ENCODE results near the gene TFDP3.

The TFDP3 gene

DNA sequence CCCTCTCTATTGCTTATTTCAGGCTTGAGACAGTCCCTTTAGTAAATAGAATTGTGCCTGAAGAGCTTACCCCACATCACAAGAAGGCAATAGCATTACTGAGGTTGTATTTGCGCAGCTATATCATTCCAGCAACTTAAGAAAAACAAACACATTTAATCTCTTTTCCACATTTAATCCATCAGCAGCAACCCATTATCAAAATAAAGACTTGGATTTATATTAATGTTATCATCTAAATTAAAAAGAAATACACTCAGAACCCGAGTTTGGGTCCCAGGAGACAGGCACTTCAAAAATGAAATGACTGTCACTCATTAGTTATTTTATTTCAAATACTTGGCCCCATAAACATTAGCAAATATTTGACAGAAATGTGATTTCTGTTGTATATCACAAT is 10.4 kb downstream of the TFDP3 start:
- intact Hi-C loops (cut with DNase I; ENCODE audit: low total_unique reads) = no loop called here
- Histone ChIP-seq H3K27ac (no peak overlapping the region), H3K4me1 (no peaks in the 10 kb centered on the region), H3K9me3 (no peaks in the 10 kb centered on the region), H3K36me3 (no peaks in the 10 kb centered on the region), H3K4me3 (no peak overlapping the region), H3K27me3 (no peaks in the 10 kb centered on the region)
- TF ChIP-seq, protein P1, sequence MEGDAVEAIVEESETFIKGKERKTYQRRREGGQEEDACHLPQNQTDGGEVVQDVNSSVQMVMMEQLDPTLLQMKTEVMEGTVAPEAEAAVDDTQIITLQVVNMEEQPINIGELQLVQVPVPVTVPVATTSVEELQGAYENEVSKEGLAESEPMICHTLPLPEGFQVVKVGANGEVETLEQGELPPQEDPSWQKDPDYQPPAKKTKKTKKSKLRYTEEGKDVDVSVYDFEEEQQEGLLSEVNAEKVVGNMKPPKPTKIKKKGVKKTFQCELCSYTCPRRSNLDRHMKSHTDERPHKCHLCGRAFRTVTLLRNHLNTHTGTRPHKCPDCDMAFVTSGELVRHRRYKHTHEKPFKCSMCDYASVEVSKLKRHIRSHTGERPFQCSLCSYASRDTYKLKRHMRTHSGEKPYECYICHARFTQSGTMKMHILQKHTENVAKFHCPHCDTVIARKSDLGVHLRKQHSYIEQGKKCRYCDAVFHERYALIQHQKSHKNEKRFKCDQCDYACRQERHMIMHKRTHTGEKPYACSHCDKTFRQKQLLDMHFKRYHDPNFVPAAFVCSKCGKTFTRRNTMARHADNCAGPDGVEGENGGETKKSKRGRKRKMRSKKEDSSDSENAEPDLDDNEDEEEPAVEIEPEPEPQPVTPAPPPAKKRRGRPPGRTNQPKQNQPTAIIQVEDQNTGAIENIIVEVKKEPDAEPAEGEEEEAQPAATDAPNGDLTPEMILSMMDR (IDR thresholded peaks at IDR 0.05) = no peak
- no peak for DNase-seq

DNA sequence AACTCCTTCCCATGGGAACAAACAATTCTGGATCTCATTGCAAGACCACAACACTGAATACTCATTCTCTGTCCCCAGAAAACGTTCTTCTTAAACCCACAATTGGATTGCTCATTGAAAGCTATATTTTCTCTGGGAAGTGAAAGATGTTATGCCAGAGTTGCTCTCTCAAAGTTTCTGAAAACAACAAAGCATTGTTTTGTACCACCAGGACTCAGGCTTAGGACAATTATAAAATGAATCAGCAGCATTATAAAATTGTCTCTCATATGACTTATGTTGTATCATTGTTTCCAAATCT is 26.5 kb downstream of the TFDP3 start:
- Histone ChIP-seq H3K4me1 (no peaks in the 10 kb centered on the region), H3K4me3 (no peak overlapping the region), H3K27me3 (no peaks in the 10 kb centered on the region), H3K36me3 (no peaks in the 10 kb centered on the region), H3K27ac (no peak overlapping the region), H3K9me3 (no peaks in the 10 kb centered on the region)
- intact Hi-C loops (cut with DNase I; ENCODE audit: low total_unique reads) = no loop called here
- no peak for DNase-seq
- TF ChIP-seq, protein P1 (IDR thresholded peaks at IDR 0.05) = no peak

DNA sequence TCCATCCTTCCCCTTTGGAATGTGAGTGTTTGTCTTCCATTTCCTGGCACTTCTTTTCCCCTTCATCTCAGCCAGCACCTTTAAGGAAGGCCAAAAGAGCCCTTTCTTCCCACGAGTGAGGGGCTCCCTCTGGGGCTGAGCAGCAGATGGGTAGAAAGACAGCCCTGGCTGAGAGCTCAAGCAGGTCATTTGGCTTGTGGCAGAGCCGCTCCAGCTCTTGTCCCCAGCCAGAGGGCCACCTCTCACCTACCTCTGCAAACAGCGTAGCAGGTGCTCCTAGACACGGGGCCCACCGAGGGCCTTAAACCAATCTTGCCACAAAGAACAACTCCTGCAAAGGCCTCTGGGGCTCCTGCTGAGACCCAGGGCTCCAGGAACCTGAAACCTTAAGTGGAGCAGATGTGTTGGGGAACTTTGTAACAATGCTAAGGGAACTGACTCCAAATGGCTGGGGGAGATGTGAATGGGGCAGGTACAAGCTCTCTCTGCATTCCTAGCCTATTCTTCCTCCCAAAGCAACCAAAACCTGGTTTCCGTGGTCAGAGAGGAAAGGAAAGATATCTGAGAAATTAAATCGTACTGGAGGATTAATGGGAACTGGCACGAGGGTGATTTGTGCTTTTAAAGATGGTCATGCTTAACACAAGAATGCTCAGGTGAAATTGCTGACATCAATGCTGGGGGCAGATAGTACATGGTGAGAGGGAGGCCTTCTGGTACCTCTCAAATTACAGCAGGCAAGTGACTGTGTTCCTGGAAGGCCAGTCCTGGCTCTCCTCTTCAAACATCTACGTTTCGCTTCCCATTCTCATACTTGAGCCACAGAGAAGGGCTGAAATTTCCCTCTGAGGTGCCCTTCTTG is 27.0 kb downstream of the TFDP3 start:
- intact Hi-C loops (cut with DNase I; ENCODE audit: low total_unique reads) = no loop called here
- Histone ChIP-seq H3K27me3 (no peaks in the 10 kb centered on the region), H3K9me3 (no peaks in the 10 kb centered on the region), H3K4me1 (no peaks in the 10 kb centered on the region), H3K36me3 (no peaks in the 10 kb centered on the region), H3K27ac (no peak overlapping the region), H3K4me3 (no peak overlapping the region)
- DNase-seq = no peak
- TF ChIP-seq, protein P1 (IDR thresholded peaks at IDR 0.05) = no peak

DNA sequence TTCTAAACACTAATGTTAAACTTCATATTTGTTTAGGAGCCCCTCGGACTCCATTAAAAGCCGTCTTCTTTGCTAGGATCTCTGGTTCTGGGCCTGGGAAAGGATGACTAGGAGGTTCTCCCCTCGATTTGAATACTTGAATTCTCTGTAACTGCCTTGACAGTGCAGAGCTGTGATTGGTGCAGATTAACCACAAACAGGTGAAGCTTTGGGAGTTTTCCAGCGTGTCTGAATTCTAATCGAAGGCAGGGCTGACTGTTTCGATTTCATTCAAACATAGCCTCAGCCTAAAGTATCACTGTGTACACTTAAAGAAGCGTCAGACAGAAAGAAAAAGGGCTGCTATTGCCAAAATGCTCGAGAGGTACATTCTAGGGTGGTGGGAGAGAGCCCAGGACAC is 29.0 kb downstream of the TFDP3 start:
- no peak overlapping the region for H3K4me3 ChIP-seq
- H3K9me3 ChIP-seq = no peaks in the 10 kb centered on the region
- TF ChIP-seq, protein P1 (IDR thresholded peaks at IDR 0.05) = no peak
- no peaks in the 10 kb centered on the region for H3K27me3 ChIP-seq
- DNase-seq = no peak
- intact Hi-C loops (cut with DNase I; ENCODE audit: low total_unique reads) = no loop called here
- no peak overlapping the region for H3K27ac ChIP-seq
- no peaks in the 10 kb centered on the region for H3K36me3 ChIP-seq
- no peaks in the 10 kb centered on the region for H3K4me1 ChIP-seq

DNA sequence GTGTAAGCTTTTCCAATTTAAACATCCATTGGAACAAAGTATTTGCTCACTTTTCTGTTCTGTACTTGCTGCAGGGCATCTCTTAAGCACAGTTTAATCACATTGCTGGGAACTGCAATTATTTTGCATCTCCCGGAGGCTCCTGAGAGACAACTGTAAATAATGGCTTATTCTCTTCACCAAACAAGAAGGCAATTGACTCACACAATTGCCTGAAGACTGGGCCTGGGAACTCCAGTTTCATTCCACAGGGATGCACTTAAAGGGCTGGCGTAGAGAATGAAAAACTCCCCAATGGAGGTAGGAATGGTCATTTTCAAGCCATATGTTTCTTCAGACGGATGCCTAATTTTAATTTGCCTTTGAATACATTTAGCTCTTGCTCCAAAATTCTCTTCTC is 29.5 kb downstream of the TFDP3 start:
- H3K4me1 ChIP-seq = no peaks in the 10 kb centered on the region
- H3K9me3 ChIP-seq = no peaks in the 10 kb centered on the region
- TF ChIP-seq, protein P1 (IDR thresholded peaks at IDR 0.05) = no peak
- H3K27me3 ChIP-seq = no peaks in the 10 kb centered on the region
- H3K36me3 ChIP-seq = no peaks in the 10 kb centered on the region
- H3K27ac ChIP-seq = no peak overlapping the region
- intact Hi-C loops (cut with DNase I; ENCODE audit: low total_unique reads) = no loop called here
- no peak for DNase-seq
- H3K4me3 ChIP-seq = no peak overlapping the region

DNA sequence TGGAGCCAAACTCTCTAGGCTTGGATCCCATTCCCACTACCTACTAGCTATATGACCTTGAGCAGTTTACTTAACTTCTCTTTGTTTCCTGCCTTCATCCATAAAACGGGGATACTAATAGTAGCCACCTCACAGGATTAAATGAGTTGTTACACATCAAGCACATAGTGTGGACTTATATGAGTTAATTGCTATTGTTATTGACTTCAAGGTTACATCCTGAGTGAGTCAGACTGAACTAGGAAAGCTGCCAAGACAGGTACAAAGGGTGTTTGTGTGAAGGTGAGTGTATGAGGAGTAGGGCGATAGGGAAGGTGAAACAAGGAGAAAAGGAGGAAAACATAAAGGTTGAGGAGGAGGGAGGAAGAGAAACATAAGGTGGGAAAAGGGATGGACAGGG is 32.2 kb downstream of the TFDP3 start:
- Histone ChIP-seq H3K36me3 (no peaks in the 10 kb centered on the region), H3K4me1 (no peaks in the 10 kb centered on the region), H3K9me3 (no peaks in the 10 kb centered on the region), H3K27me3 (no peaks in the 10 kb centered on the region), H3K4me3 (no peak overlapping the region), H3K27ac (no peak overlapping the region)
- TF ChIP-seq, protein P1 (IDR thresholded peaks at IDR 0.05) = no peak
- intact Hi-C loops (cut with DNase I; ENCODE audit: low total_unique reads) = no loop called here
- no peak for DNase-seq
